GM12874 (cell line): ENCODE results near the gene GPR31.

Source experiments
- TF ChIP-seq, protein P1 (sequence below): IDR thresholded peaks from 2 replicates; pipeline ENCODE4 v1.5.1; 2011; ENCODE audit warnings: low read depth, mild to moderate bottlenecking, control low read depth, low read length, moderate library complexity; ENCODE audit not compliant: insufficient read depth

GPR31 gene

DNA sequence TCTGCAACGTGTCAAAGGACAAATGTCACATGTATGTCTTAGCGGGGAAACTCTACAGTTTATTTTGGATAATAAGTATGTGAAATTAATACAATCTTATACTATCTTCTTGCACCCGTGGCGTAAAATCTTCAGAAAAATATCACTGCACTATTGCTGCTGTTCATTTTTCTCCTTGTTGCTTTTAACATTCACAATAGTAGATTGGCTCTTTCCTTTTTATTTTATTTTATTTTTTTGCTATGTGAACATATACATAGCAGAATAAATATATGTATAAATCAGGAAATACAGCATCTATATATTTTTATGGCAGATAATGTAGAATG, 15.4 kb downstream of the GPR31 start:
- TF ChIP-seq, protein P1, sequence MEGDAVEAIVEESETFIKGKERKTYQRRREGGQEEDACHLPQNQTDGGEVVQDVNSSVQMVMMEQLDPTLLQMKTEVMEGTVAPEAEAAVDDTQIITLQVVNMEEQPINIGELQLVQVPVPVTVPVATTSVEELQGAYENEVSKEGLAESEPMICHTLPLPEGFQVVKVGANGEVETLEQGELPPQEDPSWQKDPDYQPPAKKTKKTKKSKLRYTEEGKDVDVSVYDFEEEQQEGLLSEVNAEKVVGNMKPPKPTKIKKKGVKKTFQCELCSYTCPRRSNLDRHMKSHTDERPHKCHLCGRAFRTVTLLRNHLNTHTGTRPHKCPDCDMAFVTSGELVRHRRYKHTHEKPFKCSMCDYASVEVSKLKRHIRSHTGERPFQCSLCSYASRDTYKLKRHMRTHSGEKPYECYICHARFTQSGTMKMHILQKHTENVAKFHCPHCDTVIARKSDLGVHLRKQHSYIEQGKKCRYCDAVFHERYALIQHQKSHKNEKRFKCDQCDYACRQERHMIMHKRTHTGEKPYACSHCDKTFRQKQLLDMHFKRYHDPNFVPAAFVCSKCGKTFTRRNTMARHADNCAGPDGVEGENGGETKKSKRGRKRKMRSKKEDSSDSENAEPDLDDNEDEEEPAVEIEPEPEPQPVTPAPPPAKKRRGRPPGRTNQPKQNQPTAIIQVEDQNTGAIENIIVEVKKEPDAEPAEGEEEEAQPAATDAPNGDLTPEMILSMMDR, result no peak

DNA sequence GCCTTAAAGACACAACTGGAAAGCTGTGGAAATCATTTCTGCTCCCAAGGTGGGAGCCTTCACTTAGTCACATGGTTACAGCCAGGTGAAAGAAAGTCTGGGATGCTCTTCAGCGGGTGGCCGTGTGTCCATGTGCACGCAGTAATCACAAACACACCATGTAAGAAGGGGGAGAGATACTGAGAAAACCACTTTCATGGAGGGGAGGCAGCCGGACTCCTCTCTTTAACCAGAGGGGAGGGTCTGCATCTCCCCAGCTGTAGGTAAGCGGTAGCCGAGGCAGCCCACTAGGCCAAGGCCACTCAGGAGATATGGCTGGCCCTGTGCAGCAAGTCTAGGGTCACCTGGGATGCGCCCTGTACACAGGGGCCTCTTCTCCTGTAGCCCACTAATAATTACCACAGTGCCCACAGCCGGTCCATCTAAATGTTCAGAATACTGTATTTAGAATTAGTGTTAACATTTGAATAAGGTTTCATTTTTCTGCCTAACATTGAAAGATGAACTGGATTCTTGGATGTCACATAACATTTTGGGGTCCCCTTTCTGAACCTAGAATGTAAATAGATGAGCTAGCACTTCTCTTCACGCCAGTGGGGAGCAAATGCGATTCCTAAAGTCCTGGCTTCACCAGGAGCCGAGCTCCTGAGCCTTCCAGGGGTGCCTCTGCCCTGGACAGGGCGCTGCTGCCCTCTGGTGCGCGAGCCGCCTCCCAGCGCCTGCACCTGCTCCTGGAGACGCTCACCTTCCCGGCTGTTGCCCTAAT, 15.9 kb downstream of the GPR31 start:
- TF ChIP-seq, protein P1, result peak; percentile 91

DNA sequence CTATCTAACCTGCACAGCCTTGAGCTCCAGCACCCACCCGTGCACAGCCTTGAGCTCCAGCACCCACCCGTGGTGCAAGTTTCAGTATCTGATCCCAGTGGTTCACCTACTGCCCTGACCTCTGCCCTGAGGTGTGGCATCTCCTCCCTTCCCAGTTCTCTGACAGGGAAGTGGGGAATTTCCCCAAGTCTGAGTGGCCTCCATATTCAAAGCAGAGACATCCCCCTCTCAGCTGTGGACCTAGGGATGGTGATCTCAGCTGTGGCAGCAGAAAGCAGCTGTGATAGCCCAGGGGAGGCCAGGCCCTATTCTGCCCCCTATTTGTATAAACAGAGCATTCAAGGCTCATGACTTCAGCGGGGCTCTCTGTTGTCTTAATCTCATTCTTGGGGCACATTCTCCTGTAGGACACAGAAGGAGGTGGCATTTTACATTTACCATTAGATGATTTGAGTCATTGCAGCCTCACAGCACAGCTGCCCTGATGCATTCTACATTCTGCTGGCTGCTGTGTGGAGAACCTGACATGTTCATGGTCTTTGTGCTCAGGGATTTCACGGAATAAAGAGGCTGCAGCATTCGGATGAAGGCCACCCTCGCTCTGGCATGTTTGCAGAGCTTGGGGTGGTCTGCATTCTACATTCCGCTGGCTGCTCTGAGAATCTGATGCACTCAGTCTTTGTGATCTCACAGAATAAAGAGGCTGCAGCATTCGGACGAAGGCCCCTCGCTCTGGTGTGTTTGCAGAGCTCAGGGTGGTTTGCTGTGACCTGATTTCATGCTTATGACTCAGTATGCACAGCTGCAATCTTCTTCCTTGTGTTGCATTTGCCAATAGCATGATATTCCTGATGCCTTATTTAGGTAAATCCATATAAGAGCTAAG, 16.9 kb downstream of the GPR31 start:
- TF ChIP-seq, protein P1, result no peak

DNA sequence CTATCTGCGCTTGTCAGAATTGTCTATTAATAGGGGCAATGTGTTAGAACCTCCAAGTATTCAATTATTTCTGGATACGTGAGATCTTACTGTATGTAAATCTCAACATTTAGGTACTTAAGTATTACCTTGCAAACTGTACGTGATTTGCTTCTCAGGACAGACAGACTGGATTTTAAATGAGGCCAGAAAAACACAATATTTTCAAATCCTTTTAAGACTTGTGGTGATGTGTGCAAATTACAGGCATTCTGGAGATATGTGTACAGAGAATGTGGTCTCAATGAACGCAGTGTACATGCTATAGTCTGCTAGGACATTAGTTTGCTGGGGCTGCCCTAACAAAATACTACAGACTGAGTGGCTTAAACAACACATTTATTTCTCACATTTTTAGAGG, 18.0 kb downstream of the GPR31 start:
- TF ChIP-seq, protein P1, result no peak

DNA sequence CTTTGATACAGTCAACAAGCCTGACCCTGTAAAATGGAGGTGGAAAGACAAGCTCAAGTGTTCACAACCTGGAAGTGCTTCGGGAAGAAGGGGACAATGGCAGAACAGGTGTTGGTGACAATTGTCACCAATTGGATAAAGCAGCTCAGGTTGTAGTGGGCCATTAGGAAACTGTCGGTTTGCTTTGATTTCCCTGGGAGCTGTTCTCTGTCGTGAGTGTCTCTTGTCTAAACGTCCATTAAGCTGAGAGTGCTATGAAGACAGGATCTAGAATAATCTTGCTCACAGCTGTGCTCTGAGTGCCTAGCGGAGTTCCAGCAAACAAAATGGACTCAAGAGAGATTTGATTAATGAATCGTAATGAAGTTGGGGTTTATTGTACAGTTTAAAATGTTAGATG, 19.9 kb downstream of the GPR31 start:
- TF ChIP-seq, protein P1, result no peak

DNA sequence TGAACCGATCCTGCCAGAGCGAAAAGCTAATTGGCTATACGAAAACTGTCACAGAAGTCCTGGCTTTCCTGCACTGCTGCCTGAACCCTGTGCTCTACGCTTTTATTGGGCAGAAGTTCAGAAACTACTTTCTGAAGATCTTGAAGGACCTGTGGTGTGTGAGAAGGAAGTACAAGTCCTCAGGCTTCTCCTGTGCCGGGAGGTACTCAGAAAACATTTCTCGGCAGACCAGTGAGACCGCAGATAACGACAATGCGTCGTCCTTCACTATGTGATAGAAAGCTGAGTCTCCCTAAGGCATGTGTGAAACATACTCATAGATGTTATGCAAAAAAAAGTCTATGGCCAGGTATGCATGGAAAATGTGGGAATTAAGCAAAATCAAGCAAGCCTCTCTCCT, 20.7 kb downstream of the GPR31 start:
- TF ChIP-seq, protein P1, result no peak

DNA sequence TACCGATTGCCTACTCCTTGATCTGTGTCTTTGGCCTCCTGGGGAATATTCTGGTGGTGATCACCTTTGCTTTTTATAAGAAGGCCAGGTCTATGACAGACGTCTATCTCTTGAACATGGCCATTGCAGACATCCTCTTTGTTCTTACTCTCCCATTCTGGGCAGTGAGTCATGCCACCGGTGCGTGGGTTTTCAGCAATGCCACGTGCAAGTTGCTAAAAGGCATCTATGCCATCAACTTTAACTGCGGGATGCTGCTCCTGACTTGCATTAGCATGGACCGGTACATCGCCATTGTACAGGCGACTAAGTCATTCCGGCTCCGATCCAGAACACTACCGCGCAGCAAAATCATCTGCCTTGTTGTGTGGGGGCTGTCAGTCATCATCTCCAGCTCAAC, 21.4 kb downstream of the GPR31 start:
- TF ChIP-seq, protein P1, result no peak
